ENCODE data around the gene VPS18. TPM values are rescaled to one million over a fixed set of nuclear protein-coding genes. Genes with fewer than 3 reads are reported as not detected.
A peak's percentile ranks its signal among the peaks of the same experiment; 100 is the strongest.

VPS18 gene
- total RNA-seq, 1 donor from 2014 or later, result 18.4 TPM

DNA sequence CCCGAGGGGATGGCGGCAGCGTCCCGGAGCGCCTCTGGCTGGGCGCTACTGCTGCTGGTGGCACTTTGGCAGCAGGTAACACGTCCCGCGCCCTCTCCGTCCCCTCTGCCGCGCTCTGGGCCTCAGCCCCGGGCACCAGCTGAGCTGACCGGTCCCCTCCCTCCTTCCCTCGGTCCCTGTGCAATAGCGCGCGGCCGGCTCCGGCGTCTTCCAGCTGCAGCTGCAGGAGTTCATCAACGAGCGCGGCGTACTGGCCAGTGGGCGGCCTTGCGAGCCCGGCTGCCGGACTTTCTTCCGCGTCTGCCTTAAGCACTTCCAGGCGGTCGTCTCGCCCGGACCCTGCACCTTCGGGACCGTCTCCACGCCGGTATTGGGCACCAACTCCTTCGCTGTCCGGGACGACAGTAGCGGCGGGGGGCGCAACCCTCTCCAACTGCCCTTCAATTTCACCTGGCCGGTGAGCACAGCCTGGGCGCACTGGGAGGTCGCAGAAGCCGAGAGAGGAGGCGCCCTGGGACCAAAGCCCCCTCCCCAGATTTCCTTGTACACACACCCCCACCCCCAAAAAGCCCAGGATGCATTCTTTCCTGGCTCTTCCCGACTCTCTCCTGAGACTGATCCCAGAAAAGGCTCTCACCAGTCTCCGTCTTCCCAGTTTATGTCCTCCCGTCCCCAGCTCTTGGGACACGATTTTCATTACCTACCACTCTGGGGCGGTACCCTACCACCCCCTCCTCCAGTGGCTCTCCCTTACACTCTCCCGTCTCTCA lies 35.6 kb downstream of the VPS18 start:
- DNase-seq (peak; percentile 74), ATAC-seq (ENCODE audit: poor library complexity) (peak; percentile 42)
- intact Hi-C loops (cut with DNase I), result no loop called here

- intact Hi-C loops (cut with DNase I), result no loop called here
Observed at GRCh38 chr15:40930430-40931299, 36.4 kb downstream of the VPS18 start.

DNA sequence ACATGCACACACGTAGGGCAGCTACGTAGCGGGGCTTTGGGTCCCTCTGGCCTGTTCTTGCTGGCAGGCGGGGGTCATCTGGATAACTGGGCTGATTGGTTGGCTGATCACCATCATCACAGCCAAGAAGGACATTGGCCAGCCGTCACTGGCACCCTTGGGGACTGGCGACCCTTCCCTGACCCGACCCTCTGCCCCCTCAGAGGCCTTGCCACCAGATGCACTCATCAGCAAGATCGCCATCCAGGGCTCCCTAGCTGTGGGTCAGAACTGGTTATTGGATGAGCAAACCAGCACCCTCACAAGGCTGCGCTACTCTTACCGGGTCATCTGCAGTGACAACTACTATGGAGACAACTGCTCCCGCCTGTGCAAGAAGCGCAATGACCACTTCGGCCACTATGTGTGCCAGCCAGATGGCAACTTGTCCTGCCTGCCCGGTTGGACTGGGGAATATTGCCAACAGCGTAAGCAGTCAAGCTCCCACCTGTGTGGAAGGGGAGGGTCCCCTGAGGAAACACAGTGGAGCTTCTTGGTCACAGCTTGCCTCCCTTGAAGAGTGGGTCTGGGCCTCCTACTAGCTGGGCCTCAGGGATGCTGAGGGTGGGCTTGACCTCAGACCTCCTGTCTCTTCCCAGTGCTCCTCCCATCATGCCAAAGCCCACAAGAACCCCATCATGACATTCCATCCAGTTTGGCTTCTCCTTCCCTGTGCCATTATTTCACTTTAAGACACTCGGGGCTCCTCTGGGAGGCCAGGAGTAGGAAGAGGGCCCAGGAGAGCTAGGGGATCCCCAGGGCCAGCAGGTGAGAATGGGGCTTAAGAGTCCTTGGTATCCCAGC lies 37.3 kb downstream of the VPS18 start:
- ATAC-seq (ENCODE audit: poor library complexity), result no peak

More at GRCh38 chr15:40930430-40931299, 36.4 kb downstream of the VPS18 start:
- DNase-seq (peak; percentile 77), ATAC-seq (ENCODE audit: poor library complexity) (peak; percentile 38)

GRCh38 chr15:40932156-40932555 lies 37.9 kb downstream of the VPS18 start:
- intact Hi-C loops (cut with DNase I), result no loop called here
- ATAC-seq (ENCODE audit: poor library complexity) (no peak), DNase-seq (no peak)

More for the DNA sequence above, 37.3 kb downstream of the VPS18 start:
- intact Hi-C loops (cut with DNase I), result no loop called here
- DNase-seq, result no peak

DNA sequence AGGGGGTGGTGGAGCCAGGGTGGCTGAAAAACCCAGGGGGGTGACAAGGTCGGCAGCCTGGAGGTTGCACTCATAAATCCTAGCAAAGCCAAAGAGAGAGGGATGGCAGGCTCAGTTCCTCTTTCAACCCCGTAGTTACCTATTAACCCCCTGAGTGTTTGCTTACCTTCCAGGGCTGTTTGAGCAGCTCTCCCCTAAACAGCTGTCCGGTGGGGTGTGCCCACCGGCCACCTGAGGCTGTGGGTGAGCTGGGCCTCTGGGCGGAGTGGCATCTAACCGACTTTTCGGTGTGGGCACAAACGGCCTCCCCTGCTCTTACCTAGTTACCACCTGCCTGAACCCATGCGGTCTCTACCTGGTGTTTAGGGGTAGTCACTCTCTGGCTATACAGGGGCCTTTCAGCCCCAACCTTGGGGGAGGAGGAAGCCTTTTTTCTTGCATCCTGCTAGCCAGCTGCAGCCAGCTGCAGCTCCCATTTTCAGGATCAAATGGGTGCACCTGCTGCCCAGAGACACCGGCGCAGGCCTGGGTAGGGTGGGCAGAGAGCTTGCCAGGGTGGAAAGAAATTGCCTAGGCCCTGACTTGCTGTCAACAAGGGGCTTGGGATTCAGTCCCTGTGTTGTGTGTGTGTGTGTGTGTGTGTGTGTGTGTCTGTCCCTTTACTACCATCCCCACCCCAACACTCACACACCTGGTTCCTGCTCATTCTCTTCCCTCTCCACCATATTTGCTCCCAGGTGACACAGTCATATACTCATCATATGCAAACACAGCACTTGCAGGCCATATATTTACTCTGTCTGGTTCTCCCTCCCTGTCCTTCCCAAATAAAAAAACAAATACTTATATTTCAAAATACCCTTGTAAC lies 38.6 kb downstream of the VPS18 start:
- ATAC-seq (ENCODE audit: poor library complexity), result no peak
- intact Hi-C loops (cut with DNase I), result no loop called here
- no peak for DNase-seq

DNA sequence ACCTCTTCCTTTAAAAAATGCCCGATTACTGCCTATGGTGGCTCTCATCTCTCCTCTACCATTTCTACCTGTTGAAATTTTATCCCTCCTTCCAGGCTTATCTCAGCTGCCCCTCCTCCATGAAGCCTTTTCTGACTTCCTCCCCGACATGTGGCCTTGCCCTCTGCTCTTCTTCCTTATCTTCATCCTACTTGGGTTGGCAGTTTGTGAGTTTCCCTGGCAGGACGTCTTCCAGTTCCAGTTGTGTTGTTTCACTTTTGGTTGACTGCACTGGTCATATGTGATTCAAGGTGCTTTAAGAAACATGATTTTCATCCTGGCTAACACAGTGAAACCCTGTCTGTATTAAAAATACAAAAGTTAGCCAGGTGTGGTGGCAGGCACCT lies 39.3 kb downstream of the VPS18 start:
- no peak for DNase-seq
- intact Hi-C loops (cut with DNase I), result no loop called here
- no peak for ATAC-seq (ENCODE audit: poor library complexity)

- ATAC-seq (ENCODE audit: poor library complexity) (no peak), DNase-seq (no peak)
- intact Hi-C loops (cut with DNase I), result no loop called here
Observed at GRCh38 chr15:40934457-40934856, 40.2 kb downstream of the VPS18 start.

- no peak for ATAC-seq (ENCODE audit: poor library complexity)
- intact Hi-C loops (cut with DNase I), result no loop called here
- no peak for DNase-seq
Observed at GRCh38 chr15:40936234-40936708, 42.0 kb downstream of the VPS18 start.

DNA sequence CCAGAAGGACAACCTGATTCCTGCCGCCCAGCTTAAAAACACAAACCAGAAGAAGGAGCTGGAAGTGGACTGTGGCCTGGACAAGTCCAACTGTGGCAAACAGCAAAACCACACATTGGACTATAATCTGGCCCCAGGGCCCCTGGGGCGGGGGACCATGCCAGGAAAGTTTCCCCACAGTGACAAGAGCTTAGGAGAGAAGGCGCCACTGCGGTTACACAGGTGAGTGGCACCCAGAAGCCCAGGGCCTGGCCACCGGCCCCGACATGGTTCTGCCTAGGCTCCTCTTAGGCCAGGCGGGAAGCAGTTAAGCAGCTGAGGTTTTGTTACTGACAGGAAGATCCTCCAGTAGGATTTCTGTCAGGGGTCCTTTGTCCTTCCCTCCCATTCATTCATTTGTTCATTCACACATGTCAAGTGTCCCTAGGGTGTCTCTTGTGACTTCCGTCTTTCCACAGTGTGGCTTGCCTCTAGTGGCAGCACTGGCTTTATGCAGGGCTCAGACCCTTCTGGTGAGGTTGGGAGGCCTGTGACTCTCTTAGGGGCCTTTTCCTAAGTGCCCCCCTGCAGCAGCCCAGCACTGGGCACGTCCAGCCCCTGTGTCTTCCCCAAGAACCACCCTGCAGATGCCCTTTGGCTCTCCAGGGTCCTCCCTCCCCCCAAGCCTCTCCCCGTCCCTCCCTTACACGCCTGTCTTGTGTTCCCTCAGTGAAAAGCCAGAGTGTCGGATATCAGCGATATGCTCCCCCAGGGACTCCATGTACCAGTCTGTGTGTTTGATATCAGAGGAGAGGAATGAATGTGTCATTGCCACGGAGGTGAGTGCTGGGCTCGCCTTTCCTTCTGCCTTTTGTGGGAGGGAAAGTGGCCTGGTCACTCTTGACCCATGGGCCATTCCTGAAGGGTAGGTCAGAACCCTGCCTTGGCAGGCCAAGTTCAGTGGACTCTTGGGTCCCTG lies 42.7 kb downstream of the VPS18 start:
- ATAC-seq (ENCODE audit: poor library complexity) (peak; percentile 36), DNase-seq (no peak)
- intact Hi-C loops (cut with DNase I), result no loop called here

DNA sequence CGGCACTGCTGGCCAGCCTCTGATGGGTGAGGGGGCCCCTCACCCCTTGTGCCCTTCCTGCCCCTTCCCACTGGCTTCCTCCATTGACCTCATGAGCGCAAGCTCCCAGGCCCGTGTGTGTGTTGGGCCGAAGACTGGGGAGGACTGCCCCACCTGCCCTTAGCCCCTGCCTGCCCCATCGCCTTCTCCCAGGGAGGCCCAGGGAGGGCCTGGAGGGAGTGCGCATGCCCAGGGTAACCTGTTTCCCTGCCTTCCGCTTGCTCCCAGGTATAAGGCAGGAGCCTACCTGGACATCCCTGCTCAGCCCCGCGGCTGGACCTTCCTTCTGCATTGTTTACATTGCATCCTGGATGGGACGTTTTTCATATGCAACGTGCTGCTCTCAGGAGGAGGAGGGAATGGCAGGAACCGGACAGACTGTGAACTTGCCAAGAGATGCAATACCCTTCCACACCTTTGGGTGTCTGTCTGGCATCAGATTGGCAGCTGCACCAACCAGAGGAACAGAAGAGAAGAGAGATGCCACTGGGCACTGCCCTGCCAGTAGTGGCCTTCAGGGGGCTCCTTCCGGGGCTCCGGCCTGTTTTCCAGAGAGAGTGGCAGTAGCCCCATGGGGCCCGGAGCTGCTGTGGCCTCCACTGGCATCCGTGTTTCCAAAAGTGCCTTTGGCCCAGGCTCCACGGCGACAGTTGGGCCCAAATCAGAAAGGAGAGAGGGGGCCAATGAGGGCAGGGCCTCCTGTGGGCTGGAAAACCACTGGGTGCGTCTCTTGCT lies 43.7 kb downstream of the VPS18 start:
- peak; percentile 44 for DNase-seq
- intact Hi-C loops (cut with DNase I), result no loop called here
- ATAC-seq (ENCODE audit: poor library complexity), result peak; percentile 49

- ATAC-seq (ENCODE audit: poor library complexity) (no peak), DNase-seq (peak; percentile 42)
- intact Hi-C loops (cut with DNase I), result no loop called here
Observed at GRCh38 chr15:40938536-40938870, 44.3 kb downstream of the VPS18 start.

DNA sequence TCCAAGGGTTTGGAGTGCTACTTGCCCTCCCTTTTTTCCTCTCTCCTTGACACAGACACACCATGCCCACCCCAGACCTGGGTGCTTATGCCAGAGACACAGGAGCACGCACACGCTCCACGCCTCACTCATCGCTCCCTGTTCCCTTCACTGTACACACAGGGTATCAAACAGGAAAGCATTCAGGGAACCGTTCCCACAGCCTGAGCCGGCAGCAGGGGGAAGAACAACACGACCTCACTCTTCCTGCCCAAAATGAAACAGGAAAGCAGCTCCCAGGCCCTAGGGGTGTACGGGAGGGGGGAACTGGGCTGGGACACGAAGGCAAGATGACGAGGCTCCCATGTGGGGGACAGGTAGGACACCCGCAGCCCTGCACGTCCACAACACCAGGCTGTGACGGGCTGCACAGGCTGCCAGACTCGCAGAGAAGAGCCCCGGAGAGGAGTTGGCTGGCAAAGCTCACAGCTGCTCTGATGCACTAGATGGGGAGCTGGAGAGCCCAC lies 46.1 kb downstream of the VPS18 start:
- DNase-seq (peak; percentile 61), ATAC-seq (ENCODE audit: poor library complexity) (peak; percentile 9)
- intact Hi-C loops (cut with DNase I), result loop anchor here (5.0 kb wide), 2 partner anchors 33 to 82 kb away; no protein-coding TSS in a partner anchor

- ATAC-seq (ENCODE audit: poor library complexity) (no peak), DNase-seq (no peak)
- intact Hi-C loops (cut with DNase I), result loop anchor here (5.0 kb wide), 2 partner anchors 34 to 81 kb away; no protein-coding TSS in a partner anchor
Observed at GRCh38 chr15:40941068-40941527, 46.8 kb downstream of the VPS18 start.

- ATAC-seq (ENCODE audit: poor library complexity) (peak; percentile 86), DNase-seq (peak; percentile 88)
- intact Hi-C loops (cut with DNase I), result loop anchor here (5.0 kb wide), 2 partner anchors 34 to 81 kb away; no protein-coding TSS in a partner anchor
Observed at GRCh38 chr15:40941528-40942336, 47.5 kb downstream of the VPS18 start.

GRCh38 chr15:40942337-40942854 lies 48.1 kb downstream of the VPS18 start:
- DNase-seq (peak; percentile 36), ATAC-seq (ENCODE audit: poor library complexity) (peak; percentile 3)
- intact Hi-C loops (cut with DNase I), result loop anchor here (5.0 kb wide), 2 partner anchors 35 to 80 kb away; no protein-coding TSS in a partner anchor
